GM12874 (cell line): ENCODE measurements around the gene ABLIM1.

Source experiments
- CTCF ChIP-seq: IDR thresholded peaks from 2 replicates; pipeline ENCODE4 v1.5.1; 2011; ENCODE audit warnings: low read depth, mild to moderate bottlenecking, control low read depth, low read length, moderate library complexity; ENCODE audit not compliant: insufficient read depth

Gene ABLIM1

GRCh38 chr10:114593240-114593792 is 64.8 kb downstream of the ABLIM1 start:
- no peak for TF ChIP-seq CTCF

- no peak for TF ChIP-seq CTCF
These were observed 67.1 kb downstream of the ABLIM1 start for GRCh38 chr10:114590993-114591392.

GRCh38 chr10:114584419-114584818 is 73.7 kb downstream of the ABLIM1 start:
- TF ChIP-seq CTCF = no peak

GRCh38 chr10:114581071-114581470 is 77.0 kb downstream of the ABLIM1 start:
- no peak for TF ChIP-seq CTCF

GRCh38 chr10:114577133-114577532 is 80.9 kb downstream of the ABLIM1 start:
- TF ChIP-seq CTCF = no peak

- TF ChIP-seq CTCF = no peak
These were observed 81.4 kb downstream of the ABLIM1 start for GRCh38 chr10:114576716-114577115.

- TF ChIP-seq CTCF = no peak
These were observed 82.0 kb downstream of the ABLIM1 start for GRCh38 chr10:114576132-114576487.
